Type B pancreatic cell (in vitro differentiated cells): ENCODE results near the gene JMY. TPM values are rescaled to one million over a fixed set of nuclear protein-coding genes. Genes with fewer than 3 reads are reported as not detected.

Experiments used
- DNase-seq: peaks from one replicate; pipeline ENCODE4 v3.0.0; 2021; ENCODE audit warnings: mixed read lengths; ENCODE audit not compliant: unreplicated experiment; ENCODE audit errors: extremely low spot score
- H3K27ac Mint-ChIP-seq: 2 replicates; pipeline ENCODE4 v1.8.0; 2021; ENCODE audit warnings: mild to moderate bottlenecking, mixed read lengths
- H3K27me3 Mint-ChIP-seq: 2 replicates; pipeline ENCODE4 v1.8.0; 2021; ENCODE audit warnings: mixed read lengths
- H3K36me3 Mint-ChIP-seq: 2 replicates; pipeline ENCODE4 v1.8.0; 2021; ENCODE audit warnings: mixed read lengths
- H3K4me1 Mint-ChIP-seq: one replicate; pipeline ENCODE4 v1.8.0; 2021; ENCODE audit warnings: mixed read lengths; ENCODE audit not compliant: unreplicated experiment
- H3K4me3 Mint-ChIP-seq: 2 replicates; pipeline ENCODE4 v1.8.0; 2021; ENCODE audit warnings: mild to moderate bottlenecking, mixed read lengths
- H3K9me3 Mint-ChIP-seq: 2 replicates; pipeline ENCODE4 v1.8.0; 2021; ENCODE audit warnings: mixed read lengths
- total RNA-seq: library from RNA; stranded (reverse); gene quantifications from 2 replicates; pipeline ENCODE4 v1.2.1, GENCODE V29; 2021; ENCODE audit warnings: low replicate concordance
- TF ChIP-seq, protein P1 (sequence below): fragments of 200-600 bp; sonication (generic); conservative IDR thresholded peaks from 2 replicates; pipeline ENCODE4 v1.5.0; 2021; ENCODE audit warnings: antibody characterized with exemption, mild to moderate bottlenecking

Gene JMY
- total RNA-seq, 1 donor from 2014 or later = 11.6 TPM

DNA sequence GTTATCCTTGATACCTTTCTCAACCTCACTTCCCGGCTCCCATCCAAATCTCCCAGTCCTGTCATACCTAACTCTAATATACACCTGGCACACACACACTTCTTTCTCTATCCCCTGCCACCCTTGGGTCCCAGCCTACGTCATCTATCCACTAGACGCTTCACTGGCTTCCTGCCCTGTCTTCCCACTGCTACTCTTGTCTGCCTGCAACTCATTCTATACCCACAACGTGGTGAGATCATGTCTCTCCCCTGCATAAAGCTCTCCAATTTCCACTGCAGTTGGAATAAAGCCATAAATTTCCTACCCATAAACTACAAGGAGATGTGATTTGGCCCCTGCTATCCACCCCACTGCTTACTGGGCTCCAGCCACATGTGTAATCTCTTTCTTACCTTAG, 93.5 kb downstream of the JMY start:
- H3K27ac Mint-ChIP-seq = no peak overlapping the region
- TF ChIP-seq, protein P1, sequence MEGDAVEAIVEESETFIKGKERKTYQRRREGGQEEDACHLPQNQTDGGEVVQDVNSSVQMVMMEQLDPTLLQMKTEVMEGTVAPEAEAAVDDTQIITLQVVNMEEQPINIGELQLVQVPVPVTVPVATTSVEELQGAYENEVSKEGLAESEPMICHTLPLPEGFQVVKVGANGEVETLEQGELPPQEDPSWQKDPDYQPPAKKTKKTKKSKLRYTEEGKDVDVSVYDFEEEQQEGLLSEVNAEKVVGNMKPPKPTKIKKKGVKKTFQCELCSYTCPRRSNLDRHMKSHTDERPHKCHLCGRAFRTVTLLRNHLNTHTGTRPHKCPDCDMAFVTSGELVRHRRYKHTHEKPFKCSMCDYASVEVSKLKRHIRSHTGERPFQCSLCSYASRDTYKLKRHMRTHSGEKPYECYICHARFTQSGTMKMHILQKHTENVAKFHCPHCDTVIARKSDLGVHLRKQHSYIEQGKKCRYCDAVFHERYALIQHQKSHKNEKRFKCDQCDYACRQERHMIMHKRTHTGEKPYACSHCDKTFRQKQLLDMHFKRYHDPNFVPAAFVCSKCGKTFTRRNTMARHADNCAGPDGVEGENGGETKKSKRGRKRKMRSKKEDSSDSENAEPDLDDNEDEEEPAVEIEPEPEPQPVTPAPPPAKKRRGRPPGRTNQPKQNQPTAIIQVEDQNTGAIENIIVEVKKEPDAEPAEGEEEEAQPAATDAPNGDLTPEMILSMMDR = no peak
- H3K4me1 Mint-ChIP-seq = no peaks in the 10 kb centered on the region

DNA sequence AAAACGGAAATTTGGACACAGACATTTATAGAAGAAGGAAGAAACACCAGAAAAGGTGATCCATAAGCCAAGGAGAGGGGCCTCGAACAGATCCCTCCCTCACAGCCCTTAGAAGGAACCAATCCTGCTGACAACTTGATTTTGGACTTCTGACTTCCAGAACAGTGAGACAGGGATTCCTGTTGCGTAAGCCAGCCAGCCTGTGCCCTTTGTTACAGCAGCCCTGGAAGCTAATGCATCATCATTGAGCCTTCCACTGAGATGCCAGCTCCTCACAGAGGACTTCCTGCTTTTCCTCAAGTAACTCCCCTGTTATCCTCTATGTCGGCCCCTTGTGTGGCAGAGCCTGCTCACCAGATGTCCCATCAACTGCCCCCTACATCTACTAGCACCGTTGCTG, 94.1 kb downstream of the JMY start:
- no peak for DNase-seq
- H3K9me3 Mint-ChIP-seq = peaks cover 8% of the 10 kb centered on the region
- H3K4me1 Mint-ChIP-seq = no peaks in the 10 kb centered on the region
- no peaks in the 10 kb centered on the region for H3K27me3 Mint-ChIP-seq
- peaks cover 7% of the 10 kb centered on the region for H3K36me3 Mint-ChIP-seq
- H3K27ac Mint-ChIP-seq = no peak overlapping the region
- no peak overlapping the region for H3K4me3 Mint-ChIP-seq
- TF ChIP-seq, protein P1 = no peak

More for the DNA sequence above, 93.5 kb downstream of the JMY start:
- H3K36me3 Mint-ChIP-seq = peaks cover 7% of the 10 kb centered on the region
- H3K4me3 Mint-ChIP-seq = no peak overlapping the region
- H3K27me3 Mint-ChIP-seq = no peaks in the 10 kb centered on the region
- no peak for DNase-seq
- H3K9me3 Mint-ChIP-seq = peaks cover 8% of the 10 kb centered on the region

DNA sequence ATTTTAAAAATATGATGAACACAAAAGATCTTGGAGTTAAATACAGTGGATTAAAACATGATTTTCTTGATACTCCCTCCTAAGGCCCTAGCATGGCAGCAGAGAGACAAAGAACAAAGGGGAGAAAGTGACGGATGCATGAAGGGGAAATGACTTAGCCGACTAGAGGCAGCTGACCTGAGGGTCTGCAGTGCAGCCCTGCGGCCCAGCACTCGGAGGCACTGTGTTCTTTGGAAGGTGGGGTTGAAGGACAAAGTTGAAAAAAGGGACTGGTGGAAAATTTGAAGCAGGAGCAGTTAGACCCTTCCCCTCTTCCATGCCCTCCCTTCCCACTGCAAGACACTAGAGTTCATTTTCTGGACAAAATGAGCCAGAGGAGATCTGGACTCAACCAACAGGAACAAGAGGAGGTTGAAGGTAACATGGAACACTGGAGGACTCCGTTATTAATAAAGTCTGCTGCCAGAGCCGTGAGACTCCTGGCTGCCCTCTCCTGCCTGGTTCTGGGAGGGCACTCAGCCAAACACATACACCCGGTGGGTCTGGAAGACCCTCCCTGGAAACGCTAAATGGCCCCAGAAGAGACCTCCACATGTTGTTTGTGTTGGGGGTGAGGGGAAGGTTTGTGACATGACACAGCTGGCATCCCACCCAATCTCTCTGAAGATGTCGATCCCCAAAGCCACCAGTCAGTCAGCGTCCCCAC, 98.1 kb downstream of the JMY start:
- no peak for DNase-seq
- H3K36me3 Mint-ChIP-seq = peaks cover 7% of the 10 kb centered on the region
- TF ChIP-seq, protein P1 = no peak
- H3K27me3 Mint-ChIP-seq = no peaks in the 10 kb centered on the region
- no peaks in the 10 kb centered on the region for H3K4me1 Mint-ChIP-seq
- no peak overlapping the region for H3K4me3 Mint-ChIP-seq
- peaks cover 8% of the 10 kb centered on the region for H3K9me3 Mint-ChIP-seq
- H3K27ac Mint-ChIP-seq = no peak overlapping the region

DNA sequence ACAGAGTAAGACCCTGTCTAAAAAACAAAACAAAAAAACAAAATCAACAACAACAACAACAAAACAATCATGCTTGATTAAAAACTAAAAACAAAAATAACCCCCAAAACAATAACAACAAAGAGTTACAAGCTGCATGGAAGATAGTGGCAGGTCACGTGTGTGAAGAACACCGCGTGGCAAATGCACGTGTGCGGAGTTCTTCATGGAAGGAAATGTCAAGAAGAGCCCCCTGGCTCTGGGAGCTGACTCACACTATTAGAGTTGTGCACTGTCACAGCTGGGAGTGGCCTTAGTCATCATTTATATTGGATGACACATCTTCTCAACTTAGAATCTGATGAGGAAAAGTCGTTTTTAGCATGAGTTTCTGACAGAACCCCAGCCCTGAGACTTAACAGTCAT, 110.5 kb downstream of the JMY start:
- TF ChIP-seq, protein P1 = no peak
- Mint-ChIP-seq H3K4me3 (no peak overlapping the region), H3K27ac (peak overlapping the region; percentile 67), H3K4me1 (no peaks in the 10 kb centered on the region), H3K36me3 (no peaks in the 10 kb centered on the region), H3K27me3 (no peaks in the 10 kb centered on the region), H3K9me3 (no peaks in the 10 kb centered on the region)
- no peak for DNase-seq

DNA sequence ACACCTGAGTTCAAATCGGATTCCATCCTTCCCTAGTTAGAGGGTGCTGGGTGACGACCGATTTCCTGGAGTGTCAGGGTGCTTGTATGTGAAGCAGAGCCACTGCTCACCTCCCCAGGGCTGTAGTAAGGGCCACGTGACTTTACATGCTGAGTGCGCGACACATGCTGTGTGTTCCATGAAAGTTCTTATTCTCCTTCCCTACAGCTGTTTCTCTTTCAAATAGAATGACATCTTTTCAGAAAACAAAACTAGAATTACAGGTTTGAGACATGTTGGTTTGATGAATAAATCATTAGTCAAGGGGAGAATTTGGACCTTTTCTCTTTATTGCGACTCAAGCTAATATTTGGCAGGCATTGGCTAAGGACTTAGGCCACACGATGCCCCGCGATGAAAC, 113.1 kb downstream of the JMY start:
- DNase-seq = no peak
- no peaks in the 10 kb centered on the region for H3K27me3 Mint-ChIP-seq
- no peaks in the 10 kb centered on the region for H3K4me1 Mint-ChIP-seq
- TF ChIP-seq, protein P1 = no peak
- H3K4me3 Mint-ChIP-seq = no peak overlapping the region
- peaks cover 4% of the 10 kb centered on the region for H3K36me3 Mint-ChIP-seq
- no peaks in the 10 kb centered on the region for H3K9me3 Mint-ChIP-seq
- peak overlapping the region; percentile 71 for H3K27ac Mint-ChIP-seq
